ENCODE results near the gene DGKZ. TPM values are rescaled to one million over a fixed set of nuclear protein-coding genes. Genes with fewer than 3 reads are reported as not detected.

The DGKZ gene
- total RNA-seq, 2 experiments from 2014 or later = 159 to 166 TPM

- Mint-ChIP-seq H3K9me3 (no peaks in the 10 kb centered on the region), H3K36me3 (ENCODE audit: low read depth) (no peaks in the 10 kb centered on the region), H3K27ac (no peak overlapping the region), H3K4me3 (no peak overlapping the region), H3K27me3 (no peaks in the 10 kb centered on the region), H3K4me1 (ENCODE audit: low read depth) (peaks cover 5% of the 10 kb centered on the region)
- Histone ChIP-seq H3K9me3 (ENCODE audit: control insufficient read depth in 1 of 2, insufficient read depth in 1 of 2, low read length in 2 of 2) (no peaks in the 10 kb centered on the region), H3K36me3 (ENCODE audit: insufficient read depth, low read length) (no peaks in the 10 kb centered on the region), H3K4me1 (ENCODE audit: insufficient read depth, low read length) (peaks cover 9% of the 10 kb centered on the region), H3K27me3 (ENCODE audit: control insufficient read depth in 1 of 2, insufficient read depth in 2 of 2, low read length in 2 of 2) (no peaks in the 10 kb centered on the region), H3K27ac (ENCODE audit: low read depth in 1 of 2, low read length in 2 of 2) (no peak overlapping the region), H3K4me3 (ENCODE audit: low read length) (no peak overlapping the region)
- POLR2A ChIA-PET = interaction anchor here (1.4 kb wide), 1 partner anchor 12 kb away, joined by 3 read pairs; no protein-coding TSS in a partner anchor
- TF ChIP-seq CTCF (IDR thresholded peaks at IDR 0.05) = no peak
- intact Hi-C loops (cut with DNase I, micrococcal nuclease) = loop anchor here in 1 of 2 experiments (10.0 kb wide), 1 partner anchor 183 kb away; the partner anchor contains the start of gene PHF21A
- CTCF ChIA-PET = interaction anchor here (1.4 to 3.2 kb wide), 3 partner anchors 23 to 69 kb away, joined by 4 to 21 read pairs (median 9); no protein-coding TSS in a partner anchor
- no peak for ATAC-seq (ENCODE audit: poor library complexity)
- no peak for DNase-seq
These were observed 39.9 kb upstream of the DGKZ start for GRCh38 chr11:46307369-46307768.

- Mint-ChIP-seq H3K27me3 (no peaks in the 10 kb centered on the region), H3K4me3 (no peak overlapping the region), H3K27ac (no peak overlapping the region), H3K9me3 (no peaks in the 10 kb centered on the region), H3K36me3 (ENCODE audit: low read depth) (no peaks in the 10 kb centered on the region), H3K4me1 (ENCODE audit: low read depth) (peaks cover 5% of the 10 kb centered on the region)
- no peak for TF ChIP-seq CTCF (IDR thresholded peaks at IDR 0.05)
- Histone ChIP-seq H3K4me3 (ENCODE audit: low read length) (no peak overlapping the region), H3K27me3 (ENCODE audit: control insufficient read depth in 1 of 2, insufficient read depth in 2 of 2, low read length in 2 of 2) (no peaks in the 10 kb centered on the region), H3K27ac (ENCODE audit: low read depth in 1 of 2, low read length in 2 of 2) (no peak overlapping the region), H3K9me3 (ENCODE audit: control insufficient read depth in 1 of 2, insufficient read depth in 1 of 2, low read length in 2 of 2) (no peaks in the 10 kb centered on the region), H3K4me1 (ENCODE audit: insufficient read depth, low read length) (peaks cover 9% of the 10 kb centered on the region), H3K36me3 (ENCODE audit: insufficient read depth, low read length) (no peaks in the 10 kb centered on the region)
- peak in 1 of 14 experiments; percentile 18 for DNase-seq
- intact Hi-C loops (cut with DNase I, micrococcal nuclease) = loop anchor here (1.0 to 10.0 kb wide), 5 partner anchors 61 to 343 kb away; partner anchors contain the start of gene PHF21A (in 1 of the 2)
- no peak for ATAC-seq (ENCODE audit: poor library complexity)
- ChIA-PET POLR2A (interaction anchor here (0.9 to 1.4 kb wide), 4 partner anchors 11 to 25 kb away, joined by 3 to 4 read pairs (median 3); no protein-coding TSS in a partner anchor), CTCF (interaction anchor here (0.6 to 3.2 kb wide), 9 partner anchors 10 to 70 kb away, joined by 3 to 21 read pairs (median 6); no protein-coding TSS in a partner anchor)
These were observed 39.4 kb upstream of the DGKZ start for GRCh38 chr11:46307785-46308341.

GRCh38 chr11:46308631-46309419, 38.4 kb upstream of the DGKZ start:
- Histone ChIP-seq H3K27ac (ENCODE audit: low read depth in 1 of 2, low read length in 2 of 2) (no peak overlapping the region), H3K9me3 (ENCODE audit: control insufficient read depth in 1 of 2, insufficient read depth in 1 of 2, low read length in 2 of 2) (no peaks in the 10 kb centered on the region), H3K36me3 (ENCODE audit: insufficient read depth, low read length) (no peaks in the 10 kb centered on the region), H3K4me1 (ENCODE audit: insufficient read depth, low read length) (peaks cover 9% of the 10 kb centered on the region), H3K4me3 (ENCODE audit: low read length) (no peak overlapping the region), H3K27me3 (ENCODE audit: control insufficient read depth in 1 of 2, insufficient read depth in 2 of 2, low read length in 2 of 2) (no peaks in the 10 kb centered on the region)
- POLR2A ChIA-PET = interaction anchor here (0.9 to 1.4 kb wide), 6 partner anchors 10 to 75 kb away, joined by 3 to 5 read pairs (median 3); no protein-coding TSS in a partner anchor
- Mint-ChIP-seq H3K27ac (no peak overlapping the region), H3K9me3 (no peaks in the 10 kb centered on the region), H3K36me3 (ENCODE audit: low read depth) (no peaks in the 10 kb centered on the region), H3K4me1 (ENCODE audit: low read depth) (peaks cover 5% of the 10 kb centered on the region), H3K27me3 (no peaks in the 10 kb centered on the region), H3K4me3 (no peak overlapping the region)
- CTCF ChIA-PET = interaction anchor here (0.8 to 3.2 kb wide), 9 partner anchors 11 to 69 kb away, joined by 3 to 21 read pairs (median 4); partner anchors contain the start of gene DGKZ
- DNase-seq (peak; percentile 40 to 79 (median 56)), ATAC-seq (ENCODE audit: poor library complexity) (peak; percentile 87)
- peak; percentile 84 for TF ChIP-seq CTCF (IDR thresholded peaks at IDR 0.05)
- intact Hi-C loops (cut with DNase I, micrococcal nuclease) = loop anchor here (1.0 to 10.0 kb wide), 5 partner anchors 62 to 344 kb away; partner anchors contain the start of gene PHF21A (in 1 of the 2)
